ENCODE results near the gene NAPA. TPM values are rescaled to one million over a fixed set of nuclear protein-coding genes. Genes with fewer than 3 reads are reported as not detected.

The NAPA gene
- total RNA-seq, 1 donor from 2014 or later: 132 TPM

- no peak overlapping the region for H3K9ac ChIP-seq (ENCODE audit: low read length)
- DNase-seq (ENCODE audit: low read depth) (no peak), FAIRE-seq (no peak)
- TF ChIP-seq CTCF (IDR thresholded peaks at IDR 0.05; ENCODE audit: insufficient read depth, low read depth, low read length) (no peak), EZH2 (IDR thresholded peaks at IDR 0.05; ENCODE audit: insufficient read depth, low read length) (no peak)
- peaks cover 70% of the 10 kb centered on the region for H3K27me3 ChIP-seq (ENCODE audit: insufficient read depth, low read length)
- H3K27me3 Mint-ChIP-seq (ENCODE audit: low read depth, unreplicated experiment): peaks cover 67% of the 10 kb centered on the region
- no peaks in the 10 kb centered on the region for H4K20me1 ChIP-seq (ENCODE audit: insufficient read depth, low read length)
- H3K27ac ChIP-seq (ENCODE audit: low read depth, low read length): no peak overlapping the region
- peak overlapping the region; percentile 71 for H3K4me3 Mint-ChIP-seq (ENCODE audit: unreplicated experiment)
- H3K9me3 Mint-ChIP-seq (ENCODE audit: unreplicated experiment): peaks cover 4% of the 10 kb centered on the region
- H3K36me3 Mint-ChIP-seq (ENCODE audit: low read depth, unreplicated experiment): peaks cover 3% of the 10 kb centered on the region
- peaks cover 3% of the 10 kb centered on the region for H3K9me3 ChIP-seq (ENCODE audit: insufficient read depth, low read depth, low read length)
- peak overlapping the region; percentile 60 for H3K4me2 ChIP-seq (ENCODE audit: low read length)
- H3K79me2 ChIP-seq (ENCODE audit: insufficient read depth, low read length): no peaks in the 10 kb centered on the region
- peaks cover 9% of the 10 kb centered on the region for H3K4me1 ChIP-seq (ENCODE audit: insufficient read depth, low read length)
- no peak overlapping the region for H2AFZ ChIP-seq (ENCODE audit: low read depth, low read length)
- H3K4me1 Mint-ChIP-seq (ENCODE audit: low read depth, unreplicated experiment): peaks cover 8% of the 10 kb centered on the region
- no peaks in the 10 kb centered on the region for H3K36me3 ChIP-seq (ENCODE audit: insufficient read depth, low read length)
- H3K27ac Mint-ChIP-seq (ENCODE audit: unreplicated experiment): no peak overlapping the region
- H3K4me3 ChIP-seq (ENCODE audit: insufficient read depth, low read depth, low read length): no peak overlapping the region
These were observed 68.1 kb downstream of the NAPA start for GRCh38 chr19:47446534-47447469.

- Mint-ChIP-seq H3K27me3 (ENCODE audit: low read depth, unreplicated experiment) (peaks cover 71% of the 10 kb centered on the region), H3K9me3 (ENCODE audit: unreplicated experiment) (peaks cover 4% of the 10 kb centered on the region), H3K4me1 (ENCODE audit: low read depth, unreplicated experiment) (peaks cover 8% of the 10 kb centered on the region), H3K27ac (ENCODE audit: unreplicated experiment) (no peak overlapping the region), H3K36me3 (ENCODE audit: low read depth, unreplicated experiment) (peaks cover 6% of the 10 kb centered on the region), H3K4me3 (ENCODE audit: unreplicated experiment) (peak overlapping the region; percentile 54)
- no peak for TF ChIP-seq EZH2 (IDR thresholded peaks at IDR 0.05; ENCODE audit: insufficient read depth, low read length)
- no peak for TF ChIP-seq CTCF (IDR thresholded peaks at IDR 0.05; ENCODE audit: insufficient read depth, low read depth, low read length)
- Histone ChIP-seq H3K36me3 (ENCODE audit: insufficient read depth, low read length) (no peaks in the 10 kb centered on the region), H2AFZ (ENCODE audit: low read depth, low read length) (no peak overlapping the region), H3K4me2 (ENCODE audit: low read length) (peak overlapping the region; percentile 67), H3K79me2 (ENCODE audit: insufficient read depth, low read length) (no peaks in the 10 kb centered on the region), H3K9ac (ENCODE audit: low read length) (no peak overlapping the region), H3K27ac (ENCODE audit: low read depth, low read length) (no peak overlapping the region), H3K9me3 (ENCODE audit: insufficient read depth, low read depth, low read length) (peaks cover 3% of the 10 kb centered on the region), H3K4me1 (ENCODE audit: insufficient read depth, low read length) (peaks cover 9% of the 10 kb centered on the region), H4K20me1 (ENCODE audit: insufficient read depth, low read length) (no peaks in the 10 kb centered on the region), H3K4me3 (ENCODE audit: insufficient read depth, low read depth, low read length) (no peak overlapping the region), H3K27me3 (ENCODE audit: insufficient read depth, low read length) (peaks cover 70% of the 10 kb centered on the region)
- DNase-seq (ENCODE audit: low read depth): no peak
- FAIRE-seq: no peak
These were observed 68.9 kb downstream of the NAPA start for GRCh38 chr19:47445937-47446402.

GRCh38 chr19:47445527-47445926, 69.3 kb downstream of the NAPA start:
- Mint-ChIP-seq H3K4me1 (ENCODE audit: low read depth, unreplicated experiment) (peaks cover 8% of the 10 kb centered on the region), H3K27me3 (ENCODE audit: low read depth, unreplicated experiment) (peaks cover 70% of the 10 kb centered on the region), H3K4me3 (ENCODE audit: unreplicated experiment) (no peak overlapping the region), H3K36me3 (ENCODE audit: low read depth, unreplicated experiment) (peaks cover 6% of the 10 kb centered on the region), H3K9me3 (ENCODE audit: unreplicated experiment) (peaks cover 4% of the 10 kb centered on the region), H3K27ac (ENCODE audit: unreplicated experiment) (no peak overlapping the region)
- H3K4me1 ChIP-seq (ENCODE audit: insufficient read depth, low read length): peaks cover 9% of the 10 kb centered on the region
- no peak overlapping the region for H3K9ac ChIP-seq (ENCODE audit: low read length)
- H3K36me3 ChIP-seq (ENCODE audit: insufficient read depth, low read length): no peaks in the 10 kb centered on the region
- peaks cover 72% of the 10 kb centered on the region for H3K27me3 ChIP-seq (ENCODE audit: insufficient read depth, low read length)
- H2AFZ ChIP-seq (ENCODE audit: low read depth, low read length): no peak overlapping the region
- H4K20me1 ChIP-seq (ENCODE audit: insufficient read depth, low read length): no peaks in the 10 kb centered on the region
- no peak overlapping the region for H3K4me3 ChIP-seq (ENCODE audit: insufficient read depth, low read depth, low read length)
- no peak for FAIRE-seq
- peak overlapping the region; percentile 67 for H3K4me2 ChIP-seq (ENCODE audit: low read length)
- TF ChIP-seq CTCF (IDR thresholded peaks at IDR 0.05; ENCODE audit: insufficient read depth, low read depth, low read length): no peak
- H3K27ac ChIP-seq (ENCODE audit: low read depth, low read length): no peak overlapping the region
- peaks cover 3% of the 10 kb centered on the region for H3K9me3 ChIP-seq (ENCODE audit: insufficient read depth, low read depth, low read length)
- DNase-seq (ENCODE audit: low read depth): no peak
- H3K79me2 ChIP-seq (ENCODE audit: insufficient read depth, low read length): no peaks in the 10 kb centered on the region
